Endothelial cell of umbilical vein (primary cell): Measurements from ENCODE around the gene CLSTN1. TPM values are rescaled to one million over a fixed set of nuclear protein-coding genes. Genes with fewer than 3 reads are reported as not detected.

Source experiments
- BruUV-seq: library from RNA; stranded (reverse); fragments of 400-500 nt; replicated peaks from 2 replicates; lab custom pipeline; 2021; lab: Mats Ljungman, UMichigan
- CTCF ChIA-PET: fragments of 300-600, 350-600 bp; sonication (Branson Sonifier 250); formaldehyde crosslinking; loops from one replicate; lab custom pipeline; 2021; ENCODE audit warnings: antibody characterized with exemption, inconsistent platforms; lab: Charles Lee
- POLR2A ChIA-PET: fragments of 300-600, 350-600 bp; sonication (Branson Sonifier 250); formaldehyde crosslinking; loops from one replicate; lab custom pipeline; 2021; ENCODE audit warnings: antibody characterized with exemption, inconsistent platforms; lab: Charles Lee
- DNase-seq: peaks from one replicate; pipeline ENCODE4 v3.0.0-alpha.2; 2011; ENCODE audit warnings: low read depth, low spot score
- FAIRE-seq: peaks from 2 replicates; lab custom pipeline; 2011; peaks lifted over from hg19 to GRCh38; lab: Jason Lieb, UNC
- H2AFZ ChIP-seq: 2 replicates; pipeline ENCODE4 v1.6.0; 2012; ENCODE audit warnings: low read depth, low read length, control low read depth, inconsistent platforms
- H3K27ac ChIP-seq: 2 replicates; pipeline ENCODE4 v1.5.1; 2011; ENCODE audit warnings: low read depth, mild to moderate bottlenecking, control low read depth, low read length, moderate library complexity; ENCODE audit not compliant: insufficient read depth
- H3K27me3 ChIP-seq, 2 experiments: 2 replicates each; pipeline versions ENCODE4 v1.6.0 to v1.6.1; 2011; ENCODE audit warnings: low read length in 2 of 2, mixed read lengths in 1 of 2; ENCODE audit not compliant: control insufficient read depth in 2 of 2, insufficient read depth in 2 of 2
- H3K36me3 ChIP-seq, 2 experiments: 2 replicates in 1 of 2; 3 replicates in 1 of 2; pipeline ENCODE4 v1.5.1; 2011; ENCODE audit warnings: low read length in 2 of 2, mild to moderate bottlenecking in 1 of 2, moderate library complexity in 1 of 2; ENCODE audit not compliant: control insufficient read depth in 2 of 2, insufficient read depth in 2 of 2; ENCODE audit errors: extremely low read depth in 1 of 2
- H3K4me1 ChIP-seq: 3 replicates; pipeline ENCODE4 v1.5.1; 2011; ENCODE audit warnings: mild to moderate bottlenecking, low read length; ENCODE audit not compliant: control insufficient read depth, insufficient read depth; ENCODE audit errors: extremely low read depth
- H3K4me2 ChIP-seq: 2 replicates; pipeline ENCODE4 v1.6.1; 2011; ENCODE audit warnings: low read length, control low read depth, mixed read lengths; ENCODE audit not compliant: insufficient read depth
- H3K4me3 ChIP-seq, 3 experiments: fragments of 200-600 bp in 1 of 3; sonication (generic), shearing (Covaris generic) in 1 of 3; replicated peaks in 1 of 3; 2 replicates each; pipeline ENCODE4 v1.5.1; 2011 to 2016; ENCODE audit warnings: control low read depth in 3 of 3, low read length in 3 of 3, mild to moderate bottlenecking in 2 of 3, inconsistent platforms in 1 of 3, low read depth in 1 of 3, moderate library complexity in 1 of 3; ENCODE audit not compliant: insufficient read depth in 1 of 3
- H3K79me2 ChIP-seq: 2 replicates; pipeline ENCODE4 v1.6.0; 2012; ENCODE audit warnings: low read length, inconsistent platforms; ENCODE audit not compliant: control insufficient read depth, insufficient read depth
- H3K9ac ChIP-seq: replicated peaks from 2 replicates; pipeline ENCODE3; 2011; ENCODE audit warnings: low read length, control low read depth; ENCODE audit not compliant: insufficient read depth; ENCODE audit errors: extremely low read depth
- H3K9me1 ChIP-seq: replicated peaks from 3 replicates; pipeline ENCODE4 v1.6.0; 2011; ENCODE audit warnings: mild to moderate bottlenecking, low read length; ENCODE audit not compliant: control insufficient read depth, insufficient read depth; ENCODE audit errors: extremely low read depth
- H3K9me3 ChIP-seq: replicated peaks from 2 replicates; pipeline ENCODE4 v1.5.1; 2012; ENCODE audit warnings: low read length, inconsistent platforms; ENCODE audit not compliant: control insufficient read depth, insufficient read depth
- H4K20me1 ChIP-seq: replicated peaks from 2 replicates; pipeline ENCODE3; 2011; ENCODE audit warnings: mild to moderate bottlenecking, low read length; ENCODE audit not compliant: control insufficient read depth, insufficient read depth; ENCODE audit errors: extremely low read depth
- EZH2 ChIP-seq: IDR thresholded peaks from 2 replicates; pipeline ENCODE4 v1.6.1; 2012; ENCODE audit warnings: borderline replicate concordance, low read depth, mild to moderate bottlenecking, moderate library complexity, low read length, inconsistent platforms; ENCODE audit not compliant: severe bottlenecking
- FOS ChIP-seq: IDR thresholded peaks from 2 replicates; pipeline ENCODE4 v1.6.1; 2011; ENCODE audit warnings: mild to moderate bottlenecking, low read length, moderate library complexity, borderline replicate concordance; ENCODE audit not compliant: insufficient read depth
- GATA2 ChIP-seq: IDR thresholded peaks from 2 replicates; pipeline ENCODE4 v1.7.0; 2011; ENCODE audit warnings: low read depth, mild to moderate bottlenecking, moderate library complexity, mixed read lengths, low read length; ENCODE audit not compliant: insufficient read length, insufficient read depth
- JUN ChIP-seq: IDR thresholded peaks from 2 replicates; pipeline ENCODE4 v1.6.1; 2011; ENCODE audit warnings: borderline replicate concordance, low read depth; ENCODE audit not compliant: insufficient read length, insufficient read depth
- MYC ChIP-seq: IDR thresholded peaks from one replicate; pipeline ENCODE4 v1.6.1; 2011; ENCODE audit warnings: mild to moderate bottlenecking, low read depth, low read length
- POLR2A ChIP-seq: IDR thresholded peaks from 2 replicates; pipeline ENCODE4 v1.6.1; 2012; ENCODE audit warnings: low read depth, mild to moderate bottlenecking, control low read depth, low read length
- POLR2AphosphoS5 ChIP-seq: IDR thresholded peaks from 2 replicates; pipeline ENCODE4 v1.6.1; 2012; ENCODE audit warnings: low read depth, mild to moderate bottlenecking, control low read depth, low read length, moderate library complexity; ENCODE audit not compliant: insufficient read depth
- dilution Hi-C: fragments of 300-500 bp; cut with MboI; formaldehyde crosslinking; loops from one replicate; pipeline ENCODE4 v1.15.0; 2019; ENCODE audit warnings: low sequenced_read_pairs; ENCODE audit not compliant: extremely low pct_ligation_motif_present
- intact Hi-C: fragments of 100-400 bp; cut with micrococcal nuclease; formaldehyde crosslinking; loops from one replicate; pipeline ENCODE4 v1.10.0; 2022
- polyA plus RNA-seq, 4 experiments: library from polyadenylated mRNA; depleted of rRNA in 3 of 4; stranded (reverse) in 3 of 4; unstranded in 1 of 4; fragments of >200 nt; gene quantifications; 2 replicates each; pipeline versions ENCODE4 v1.2.1 to v1.2.3, GENCODE V29; 2011 to 2012; ENCODE audit warnings: missing spikeins in 1 of 4
- total RNA-seq: library from RNA; stranded (reverse); gene quantifications from 2 replicates; pipeline ENCODE4 v1.2.3, GENCODE V29; 2021
- TF ChIP-seq, protein P1 (sequence below), 2 donors: IDR thresholded peaks; 1 replicate in 1 of 2; 2 replicates in 1 of 2; pipeline ENCODE4 v1.5.1; 2011; ENCODE audit warnings: low read length in 2 of 2, mild to moderate bottlenecking in 2 of 2, moderate library complexity in 2 of 2, control low read depth in 1 of 2, inconsistent platforms in 1 of 2, low read depth in 1 of 2; ENCODE audit not compliant: insufficient read depth in 1 of 2; ENCODE audit errors: extremely low read depth in 1 of 2
- TF ChIP-seq, protein P2 (sequence below): IDR thresholded peaks from 2 replicates; pipeline ENCODE4 v1.6.1; 2011; ENCODE audit not compliant: insufficient read depth, insufficient read length

CLSTN1 gene
- total and polyA plus RNA-seq, 2 donors (not counting 3 experiments of a cell fraction or from before 2014, with no cell fraction given): 49.1 to 130 TPM

DNA sequence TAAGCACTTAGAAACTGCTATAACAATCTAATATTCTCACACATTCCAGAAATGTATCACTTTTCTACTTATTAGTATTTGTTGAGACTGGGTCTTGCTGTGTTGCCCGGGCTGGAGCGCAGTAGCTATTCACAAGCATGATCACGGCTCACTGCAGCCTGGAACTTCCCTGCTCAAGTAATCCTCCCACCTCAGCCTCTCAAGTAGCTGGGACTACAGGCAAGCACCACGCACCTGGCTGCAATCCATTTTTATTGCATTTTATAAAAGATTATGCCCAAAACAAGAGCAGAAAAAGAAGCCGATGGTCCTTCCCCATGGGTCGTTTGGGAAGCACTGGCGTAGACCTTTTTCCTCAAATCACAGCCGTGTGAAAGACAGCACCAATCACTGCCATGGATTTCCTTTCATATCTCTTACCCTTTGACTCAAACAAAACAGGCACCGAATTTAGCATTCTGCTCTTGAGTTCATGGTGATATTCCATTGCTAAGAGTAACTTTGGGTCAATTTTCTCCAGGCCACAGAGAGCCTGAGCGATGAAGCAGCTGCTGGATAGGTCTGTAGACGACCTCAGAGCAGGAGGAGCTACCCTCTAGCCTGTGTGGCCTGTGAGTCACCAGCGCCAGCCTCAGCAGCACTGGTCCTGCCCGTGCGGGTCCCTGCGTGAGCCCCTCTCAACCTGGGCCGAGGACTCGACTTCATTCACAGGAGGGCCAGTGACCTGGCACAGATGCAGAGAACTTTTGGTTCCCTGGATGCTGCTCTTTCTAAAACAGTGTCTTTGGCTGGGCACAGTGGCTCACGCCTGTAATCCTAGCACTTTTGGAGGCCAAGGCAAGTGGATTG is 91.4 kb downstream of the CLSTN1 start:
- Histone ChIP-seq H3K4me3 (no peak overlapping the region), H3K9me1 (no peaks in the 10 kb centered on the region), H3K9ac (no peak overlapping the region), H3K4me2 (no peak overlapping the region), H3K4me1 (no peaks in the 10 kb centered on the region), H3K79me2 (no peaks in the 10 kb centered on the region), H2AFZ (no peak overlapping the region), H3K9me3 (no peaks in the 10 kb centered on the region), H3K36me3 (peaks cover 9 to 53% of the 10 kb centered on the region in 2 experiments), H3K27me3 (no peaks in the 10 kb centered on the region), H4K20me1 (no peaks in the 10 kb centered on the region), H3K27ac (no peak overlapping the region)
- CTCF ChIA-PET: interaction anchor here (0.8 kb wide), 1 partner anchor 8 kb away, joined by 3 read pairs; no protein-coding TSS in a partner anchor
- DNase-seq: no peak
- intact Hi-C loops: no loop called here
- no peak for FAIRE-seq
- TF ChIP-seq FOS (no peak), POLR2AphosphoS5 (no peak), JUN (no peak), POLR2A (no peak), MYC (no peak), GATA2 (no peak), EZH2 (no peak)
- TF ChIP-seq, protein P1, sequence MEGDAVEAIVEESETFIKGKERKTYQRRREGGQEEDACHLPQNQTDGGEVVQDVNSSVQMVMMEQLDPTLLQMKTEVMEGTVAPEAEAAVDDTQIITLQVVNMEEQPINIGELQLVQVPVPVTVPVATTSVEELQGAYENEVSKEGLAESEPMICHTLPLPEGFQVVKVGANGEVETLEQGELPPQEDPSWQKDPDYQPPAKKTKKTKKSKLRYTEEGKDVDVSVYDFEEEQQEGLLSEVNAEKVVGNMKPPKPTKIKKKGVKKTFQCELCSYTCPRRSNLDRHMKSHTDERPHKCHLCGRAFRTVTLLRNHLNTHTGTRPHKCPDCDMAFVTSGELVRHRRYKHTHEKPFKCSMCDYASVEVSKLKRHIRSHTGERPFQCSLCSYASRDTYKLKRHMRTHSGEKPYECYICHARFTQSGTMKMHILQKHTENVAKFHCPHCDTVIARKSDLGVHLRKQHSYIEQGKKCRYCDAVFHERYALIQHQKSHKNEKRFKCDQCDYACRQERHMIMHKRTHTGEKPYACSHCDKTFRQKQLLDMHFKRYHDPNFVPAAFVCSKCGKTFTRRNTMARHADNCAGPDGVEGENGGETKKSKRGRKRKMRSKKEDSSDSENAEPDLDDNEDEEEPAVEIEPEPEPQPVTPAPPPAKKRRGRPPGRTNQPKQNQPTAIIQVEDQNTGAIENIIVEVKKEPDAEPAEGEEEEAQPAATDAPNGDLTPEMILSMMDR (IDR thresholded peaks at IDR 0.05; ENCODE audit: extremely low read depth in 1 of 2, insufficient read depth in 1 of 2, low read depth in 1 of 2, low read length in 2 of 2): no peak
- TF ChIP-seq, protein P2, sequence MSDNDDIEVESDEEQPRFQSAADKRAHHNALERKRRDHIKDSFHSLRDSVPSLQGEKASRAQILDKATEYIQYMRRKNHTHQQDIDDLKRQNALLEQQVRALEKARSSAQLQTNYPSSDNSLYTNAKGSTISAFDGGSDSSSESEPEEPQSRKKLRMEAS: no peak
- POLR2A ChIA-PET: no interaction called here
- BruUV-seq: no TSS peak
- dilution Hi-C loops: no loop called here
